A673 (cell line): ENCODE data around the gene ICAM2. TPM values are rescaled to one million over a fixed set of nuclear protein-coding genes. Genes with fewer than 3 reads are reported as not detected.

ENCODE experiments used
- BruUV-seq: library from RNA; stranded (reverse); fragments of 400-500 nt; replicated peaks from 2 replicates; lab custom pipeline; 2021; lab: Mats Ljungman, UMichigan
- CTCF ChIA-PET: fragments of 300-600 bp; sonication (Branson Sonifier 250); formaldehyde crosslinking; loops from one replicate; lab custom pipeline; 2022; ENCODE audit warnings: antibody characterized with exemption; lab: Charles Lee
- POLR2A ChIA-PET: fragments of 300-600 bp; sonication (Branson Sonifier 250); formaldehyde crosslinking; loops from one replicate; lab custom pipeline; 2022; ENCODE audit warnings: antibody characterized with exemption; ENCODE audit not compliant: low non-redundant PET; lab: Charles Lee
- DNase-seq: peaks from one replicate; pipeline ENCODE4 v3.0.0-alpha.2; 2015; ENCODE audit warnings: low spot score
- H3K27ac ChIP-seq: fragments of 200-600 bp; sonication (generic); 2 replicates; pipeline ENCODE4 v1.5.1; 2016; ENCODE audit warnings: mixed run types, low read depth, mild to moderate bottlenecking, mixed read lengths, antibody characterized with exemption, low read length; ENCODE audit not compliant: poor library complexity, severe bottlenecking
- H3K27me3 ChIP-seq: fragments of 200-600 bp; sonication (generic); replicated peaks from 2 replicates; pipeline ENCODE4 v1.6.1; 2017; ENCODE audit warnings: mixed run types, low read depth, mild to moderate bottlenecking, mixed read lengths, antibody characterized with exemption, low read length; ENCODE audit not compliant: insufficient read depth, poor library complexity
- H3K36me3 ChIP-seq: fragments of 200-600 bp; sonication (generic); 2 replicates; pipeline ENCODE4 v1.6.1; 2016; ENCODE audit warnings: mixed run types, mild to moderate bottlenecking, mixed read lengths, antibody characterized with exemption, low read length; ENCODE audit not compliant: insufficient read depth, poor library complexity, severe bottlenecking
- H3K4me1 ChIP-seq: fragments of 200-600 bp; sonication (generic); 2 replicates; pipeline ENCODE4 v1.6.1; 2017; ENCODE audit warnings: mixed run types, mild to moderate bottlenecking, mixed read lengths, antibody characterized with exemption, low read length; ENCODE audit not compliant: insufficient read depth, poor library complexity, severe bottlenecking
- H3K4me3 ChIP-seq: fragments of 200-600 bp; sonication (generic); 2 replicates; pipeline ENCODE4 v1.5.1; 2016; ENCODE audit warnings: low read depth, mixed run types, mild to moderate bottlenecking, mixed read lengths, low read length; ENCODE audit not compliant: poor library complexity, severe bottlenecking
- H3K9me3 ChIP-seq: fragments of 200-600 bp; sonication (generic); 2 replicates; pipeline ENCODE4 v1.6.1; 2016; ENCODE audit warnings: mixed run types, low read depth, mild to moderate bottlenecking, mixed read lengths, antibody characterized with exemption, low read length; ENCODE audit not compliant: poor library complexity, severe bottlenecking
- EZH2 ChIP-seq: fragments of 200-600 bp; sonication (generic); IDR thresholded peaks from 2 replicates; pipeline ENCODE4 v1.6.1; 2017; ENCODE audit warnings: borderline replicate concordance, low read depth, mild to moderate bottlenecking, mixed read lengths, antibody characterized with exemption, low read length; ENCODE audit not compliant: poor library complexity, severe bottlenecking
- intact Hi-C: fragments of 100-400 bp; cut with micrococcal nuclease; formaldehyde crosslinking; loops from one replicate; pipeline ENCODE4 v1.10.0; 2022; ENCODE audit not compliant: unreplicated experiment
- total RNA-seq: library from RNA; stranded (reverse); gene quantifications from 2 replicates; pipeline ENCODE4 v1.2.3, GENCODE V29; 2021
- TF ChIP-seq, protein P1 (sequence below): fragments of 300-800, 200-600 bp; sonication (generic); conservative IDR thresholded peaks from 2 replicates; pipeline ENCODE4 v1.5.1; 2017; ENCODE audit warnings: low read depth, mild to moderate bottlenecking, antibody characterized with exemption, low read length, moderate library complexity, mixed read lengths

Gene ICAM2
- total RNA-seq, 1 experiment from 2014 or later, result 0.99 TPM

DNA sequence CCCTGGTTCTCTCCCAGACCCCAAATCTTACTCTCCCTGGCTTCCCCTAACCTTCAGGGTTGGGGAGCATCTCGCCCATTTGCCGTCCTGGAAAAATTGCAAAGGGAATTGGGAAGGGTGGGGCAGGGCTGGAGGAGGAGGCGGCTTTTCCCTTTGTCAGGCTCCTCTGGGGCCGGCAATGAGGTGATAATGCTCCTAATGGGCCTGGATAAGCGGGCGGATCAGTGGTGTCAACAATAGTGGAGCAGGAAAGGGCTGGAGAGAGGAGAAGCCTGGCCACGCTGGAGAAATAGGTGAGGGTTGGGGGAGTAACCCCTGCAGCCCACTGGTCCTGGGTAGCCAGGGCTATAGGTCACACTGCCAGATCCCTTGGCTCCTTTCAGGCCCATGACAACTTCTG is 60.0 kb downstream of the ICAM2 start:
- intact Hi-C loops, result no loop called here
- DNase-seq, result no peak
- Histone ChIP-seq H3K27me3 (no peaks in the 10 kb centered on the region), H3K9me3 (no peaks in the 10 kb centered on the region), H3K36me3 (no peaks in the 10 kb centered on the region), H3K4me1 (no peaks in the 10 kb centered on the region), H3K27ac (no peak overlapping the region), H3K4me3 (no peak overlapping the region)
- ChIA-PET POLR2A (no interaction called here), CTCF (no interaction called here)
- no peak for TF ChIP-seq EZH2
- TF ChIP-seq, protein P1, sequence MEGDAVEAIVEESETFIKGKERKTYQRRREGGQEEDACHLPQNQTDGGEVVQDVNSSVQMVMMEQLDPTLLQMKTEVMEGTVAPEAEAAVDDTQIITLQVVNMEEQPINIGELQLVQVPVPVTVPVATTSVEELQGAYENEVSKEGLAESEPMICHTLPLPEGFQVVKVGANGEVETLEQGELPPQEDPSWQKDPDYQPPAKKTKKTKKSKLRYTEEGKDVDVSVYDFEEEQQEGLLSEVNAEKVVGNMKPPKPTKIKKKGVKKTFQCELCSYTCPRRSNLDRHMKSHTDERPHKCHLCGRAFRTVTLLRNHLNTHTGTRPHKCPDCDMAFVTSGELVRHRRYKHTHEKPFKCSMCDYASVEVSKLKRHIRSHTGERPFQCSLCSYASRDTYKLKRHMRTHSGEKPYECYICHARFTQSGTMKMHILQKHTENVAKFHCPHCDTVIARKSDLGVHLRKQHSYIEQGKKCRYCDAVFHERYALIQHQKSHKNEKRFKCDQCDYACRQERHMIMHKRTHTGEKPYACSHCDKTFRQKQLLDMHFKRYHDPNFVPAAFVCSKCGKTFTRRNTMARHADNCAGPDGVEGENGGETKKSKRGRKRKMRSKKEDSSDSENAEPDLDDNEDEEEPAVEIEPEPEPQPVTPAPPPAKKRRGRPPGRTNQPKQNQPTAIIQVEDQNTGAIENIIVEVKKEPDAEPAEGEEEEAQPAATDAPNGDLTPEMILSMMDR, result no peak
- BruUV-seq, result no TSS peak

DNA sequence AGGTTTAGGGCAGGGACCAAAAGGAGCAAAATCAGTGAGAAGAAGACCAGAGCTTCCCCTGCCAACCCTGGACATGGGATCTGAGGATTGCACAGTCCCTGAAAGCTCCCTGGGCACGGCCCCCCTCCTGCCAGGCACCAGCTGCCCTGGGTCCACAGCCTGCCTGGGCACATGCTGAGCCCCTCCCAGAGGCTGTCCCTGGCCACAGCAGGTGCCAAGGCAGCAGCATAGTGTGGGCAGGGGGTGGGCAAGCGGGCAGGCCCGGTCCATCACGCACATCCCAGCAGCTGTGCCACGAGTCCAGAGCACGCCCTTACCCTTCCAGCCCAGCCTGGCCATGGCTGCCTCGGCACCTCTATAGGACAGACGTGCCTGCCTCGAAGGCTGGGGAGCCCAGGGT is 60.4 kb downstream of the ICAM2 start:
- no peak for DNase-seq
- no peak overlapping the region for H3K27ac ChIP-seq
- no peaks in the 10 kb centered on the region for H3K4me1 ChIP-seq
- H3K9me3 ChIP-seq, result no peaks in the 10 kb centered on the region
- BruUV-seq, result no TSS peak
- no peak overlapping the region for H3K4me3 ChIP-seq
- H3K27me3 ChIP-seq, result no peaks in the 10 kb centered on the region
- intact Hi-C loops, result no loop called here
- ChIA-PET POLR2A (no interaction called here), CTCF (no interaction called here)
- no peak for TF ChIP-seq EZH2
- TF ChIP-seq, protein P1, result no peak
- no peaks in the 10 kb centered on the region for H3K36me3 ChIP-seq

DNA sequence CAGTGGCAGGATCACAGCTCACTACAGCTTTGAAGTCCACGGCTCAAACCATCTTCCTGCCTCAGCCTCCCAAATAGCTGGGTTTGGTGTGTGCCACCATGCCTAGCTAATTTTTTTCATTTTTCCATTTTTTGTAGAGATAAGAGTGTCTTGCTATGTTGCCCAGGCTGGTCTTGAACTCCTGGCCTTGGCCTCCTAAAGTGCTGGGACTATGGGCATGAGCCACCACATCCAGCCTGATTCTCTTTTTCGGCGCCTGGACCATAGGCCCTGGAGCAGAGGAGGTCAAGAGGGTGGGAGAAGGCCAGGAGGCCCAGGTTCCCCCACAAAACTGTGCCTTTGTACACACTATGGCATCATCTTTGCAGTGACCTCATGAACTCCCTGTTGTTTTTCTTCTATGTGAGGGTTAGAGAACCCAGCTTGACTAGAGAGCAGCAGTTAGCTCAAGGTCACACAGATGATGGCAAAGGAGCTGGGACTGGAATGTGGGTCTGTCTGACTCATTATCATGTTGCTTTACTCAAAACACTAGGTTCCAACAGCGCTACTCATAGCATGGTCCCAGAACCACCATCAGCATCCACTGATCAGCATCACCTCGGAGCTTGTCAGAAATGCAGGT is 64.0 kb downstream of the ICAM2 start:
- Histone ChIP-seq H3K9me3 (no peaks in the 10 kb centered on the region), H3K27me3 (no peaks in the 10 kb centered on the region), H3K36me3 (no peaks in the 10 kb centered on the region), H3K27ac (no peak overlapping the region), H3K4me1 (no peaks in the 10 kb centered on the region), H3K4me3 (no peak overlapping the region)
- no TSS peak for BruUV-seq
- TF ChIP-seq, protein P1, result no peak
- no peak for TF ChIP-seq EZH2
- no peak for DNase-seq
- POLR2A ChIA-PET, result no interaction called here
- CTCF ChIA-PET, result no interaction called here
- intact Hi-C loops, result no loop called here
